K562 (cell line): ENCODE results near the gene SIRT4. TPM values are rescaled to one million over a fixed set of nuclear protein-coding genes. Genes with fewer than 3 reads are reported as not detected.

Experiments used
- ARID2 ChIP-seq: fragments of 450-650 bp; IDR thresholded peaks from 2 replicates; pipeline ENCODE4 v1.6.1; 2017; ENCODE audit warnings: antibody characterized with exemption, mild to moderate bottlenecking
- BRF1 ChIP-seq: IDR thresholded peaks from 3 replicates; pipeline ENCODE4 v1.6.1; 2011; ENCODE audit warnings: borderline replicate concordance, mild to moderate bottlenecking; ENCODE audit not compliant: insufficient read length; ENCODE audit errors: extremely low read depth
- CCNT2 ChIP-seq: IDR thresholded peaks from 2 replicates; pipeline ENCODE4 v1.6.1; 2011; ENCODE audit warnings: borderline replicate concordance, low read depth, mild to moderate bottlenecking, moderate library complexity, mixed read lengths, low read length; ENCODE audit not compliant: insufficient read length; ENCODE audit errors: extremely low read depth
- EP300 ChIP-seq: IDR thresholded peaks from 2 replicates; pipeline ENCODE4 v1.6.1; 2012; ENCODE audit warnings: low read length, improper control_type of control experiment
- FOXO4 ChIP-seq: fragments of 450-650 bp; formaldehyde crosslinking; IDR thresholded peaks from 2 replicates; pipeline ENCODE4 v1.4.0; 2020; ENCODE audit warnings: mild to moderate bottlenecking, moderate library complexity
- GABPA ChIP-seq: fragments of 200-800 bp; sonication (Bioruptor generic); conservative IDR thresholded peaks from 2 replicates; pipeline ENCODE4 v1.6.1; 2016; ENCODE audit warnings: low read depth, missing genetic modification characterization, missing compliant biosample characterization
- GATAD2B ChIP-seq: fragments of 450-650 bp; IDR thresholded peaks from 2 replicates; pipeline ENCODE4 v1.6.1; 2017; ENCODE audit warnings: mild to moderate bottlenecking, borderline replicate concordance
- HDAC8 ChIP-seq: fragments of 450-650 bp; IDR thresholded peaks from 2 replicates; pipeline ENCODE4 v1.6.1; 2016; ENCODE audit warnings: mild to moderate bottlenecking, missing genetic modification characterization, moderate library complexity, missing compliant biosample characterization
- HLTF ChIP-seq: fragments of 450-650 bp; IDR thresholded peaks from 2 replicates; pipeline ENCODE4 v1.6.1; 2016
- PRMT5 ChIP-seq: sonication (generic); formaldehyde crosslinking; IDR thresholded peaks from 2 replicates; pipeline ENCODE4 v1.5.0; 2020; ENCODE audit warnings: missing genetic modification reagents
- RBM25 ChIP-seq: fragments of 200-400 bp; formaldehyde crosslinking; IDR thresholded peaks from 2 replicates; pipeline ENCODE4 v1.6.1; 2018; ENCODE audit warnings: low read length, low read depth, moderate library complexity; ENCODE audit not compliant: severe bottlenecking
- RBM39 ChIP-seq: fragments of 200-400 bp; formaldehyde crosslinking; optimal IDR thresholded peaks from 2 replicates; pipeline ENCODE3; 2018; ENCODE audit warnings: low read depth, low read length
- SRSF3 ChIP-seq: fragments of 200-400 bp; formaldehyde crosslinking; IDR thresholded peaks from 2 replicates; pipeline ENCODE4 v1.6.1; 2016; ENCODE audit warnings: mild to moderate bottlenecking, low read length, moderate library complexity; ENCODE audit not compliant: insufficient read depth
- SRSF9 ChIP-seq: fragments of 200-400 bp; formaldehyde crosslinking; IDR thresholded peaks from 2 replicates; pipeline ENCODE4 v1.6.1; 2017; ENCODE audit warnings: low read depth, low read length, borderline replicate concordance
- TARDBP ChIP-seq: fragments of 450-650 bp; IDR thresholded peaks from 2 replicates; pipeline ENCODE4 v1.6.1; 2016
- THAP7 ChIP-seq: fragments of 250-450 bp; sonication (Bioruptor Pico); IDR thresholded peaks from 2 replicates; pipeline ENCODE4 v1.5.0; 2021
- THRAP3 ChIP-seq: fragments of 450-650 bp; IDR thresholded peaks from 2 replicates; pipeline ENCODE4 v1.6.1; 2016; ENCODE audit warnings: mild to moderate bottlenecking, inconsistent platforms, borderline replicate concordance
- U2AF2 ChIP-seq: fragments of 200-400 bp; formaldehyde crosslinking; optimal IDR thresholded peaks from 2 replicates; pipeline ENCODE3; 2017; ENCODE audit warnings: low read depth, mild to moderate bottlenecking, low read length
- ZFP30 ChIP-seq: fragments of 250-450 bp; sonication (Bioruptor Pico); IDR thresholded peaks from 2 replicates; pipeline ENCODE4 v1.8.0; 2022; ENCODE audit warnings: moderate library complexity, mild to moderate bottlenecking, inconsistent platforms, borderline replicate concordance
- ZMIZ1 ChIP-seq, 2 experiments: fragments of 150-350 bp in 1 of 2; IDR thresholded peaks; 2 replicates each; pipeline ENCODE4 v1.6.1; 2012 to 2016; ENCODE audit warnings: low read depth in 2 of 2, low read length in 2 of 2, mild to moderate bottlenecking in 1 of 2, moderate library complexity in 1 of 2
- ZNF133 ChIP-seq: fragments of 250-450 bp; sonication (Bioruptor Pico); IDR thresholded peaks from 2 replicates; pipeline ENCODE4 v1.4.0; 2020; ENCODE audit warnings: mild to moderate bottlenecking
- ZNF551 ChIP-seq: fragments of 250-450 bp; sonication (Bioruptor Pico); IDR thresholded peaks from 2 replicates; pipeline ENCODE4 v1.5.0; 2021; ENCODE audit warnings: mild to moderate bottlenecking, moderate library complexity
- ZNF57 ChIP-seq: fragments of 450-650 bp; formaldehyde crosslinking; IDR thresholded peaks from 2 replicates; pipeline ENCODE4 v1.4.0; 2020; ENCODE audit warnings: mild to moderate bottlenecking, moderate library complexity
- ZSCAN32 ChIP-seq: fragments of 450-650 bp; formaldehyde crosslinking; IDR thresholded peaks from 2 replicates; pipeline ENCODE4 v1.4.0; 2020; ENCODE audit warnings: mild to moderate bottlenecking, moderate library complexity
- polyA plus RNA-seq, 8 experiments: library from polyadenylated mRNA; depleted of rRNA in 4 of 8; stranded (reverse) in 5 of 8; unstranded in 3 of 8; fragments of >200 nt; fragmentation: Nextera tagmentation in 2 of 8; fragmentation: Illumina TruSeq in 1 of 8; extraction: Ambion mirVana in 2 of 8; extraction: Trizol in 1 of 8; gene quantifications; 2 replicates each; pipeline versions ENCODE4 v1.2.1 to v1.2.3, GENCODE V29; 2011 to 2014; ENCODE audit warnings: inconsistent platforms in 1 of 8, missing spikeins in 1 of 8
- total RNA-seq, 7 experiments: library from RNA; depleted of rRNA in 6 of 7; stranded (reverse); fragments of >200 nt in 6 of 7; fragmentation: Illumina TruSeq in 2 of 7; extraction: Trizol in 2 of 7; gene quantifications; 2 replicates each; pipeline versions ENCODE4 v1.2.1 to v1.2.3, GENCODE V29; 2011 to 2021; ENCODE audit warnings: low replicate concordance in 1 of 7

Gene SIRT4
- total and polyA plus RNA-seq, 9 of the 15 experiments (the other 6 are each of a cell fraction or from before 2014, with no cell fraction given) = 0.86 to 5.2 (median 2.4) TPM

- TF ChIP-seq PRMT5 (CRISPR knock-in tag) (no peak), ZMIZ1 (IDR thresholded peaks at IDR 0.05; ENCODE audit: low read depth in 2 of 2, low read length in 2 of 2) (peak in 1 of 2 experiments; percentile 33; a peak in 1 of 4 replicates), THRAP3 (no peak), ZNF57 (CRISPR knock-in tag) (no peak), TARDBP (no peak), ZSCAN32 (CRISPR knock-in tag) (no peak), ZNF551 (CRISPR knock-in tag) (no peak), THAP7 (no peak), EP300 (no peak), U2AF2 (no peak), ZFP30 (no peak), ARID2 (no peak), FOXO4 (CRISPR knock-in tag) (no peak), RBM39 (no peak), ZNF133 (CRISPR knock-in tag) (no peak), SRSF3 (no peak), GABPA (tag) (0 out of 2 replicates have a peak, but pooled peaks have one; percentile 38), SRSF9 (no peak), HDAC8 (tag) (no peak), RBM25 (no peak), GATAD2B (no peak), HLTF (no peak), CCNT2 (no peak), BRF1 (no peak)
Measured at GRCh38 chr12:120301962-120302815, at the start of gene SIRT4 (continued).
